Activated CD4-positive, alpha-beta T cell treated with anti-CD3 and anti-CD28 coated beads, Interleukin-2, amount 50 U/mL, for 48 hours (primary cell): ENCODE data around the gene C20orf202.
"Not testable (repeated sequence)": the region's sequence is repeated elsewhere in the genome, so short reads cannot be mapped to it uniquely, and the experiment has no call there.

Experiments
- DNase-seq, 2 experiments: peaks; one replicate each; pipeline ENCODE4 v3.0.0-alpha.2; 2020

The C20orf202 gene

GRCh38 chr20:1212023-1212422 is 8.8 kb downstream of the C20orf202 start:
- DNase-seq: no peak

GRCh38 chr20:1212607-1213396 is 9.5 kb downstream of the C20orf202 start:
- DNase-seq: peak; percentile 74 to 79

GRCh38 chr20:1214838-1215261 is 11.6 kb downstream of the C20orf202 start:
- DNase-seq: no peak

GRCh38 chr20:1215386-1216170 is 12.3 kb downstream of the C20orf202 start:
- DNase-seq: peak; percentile 74 to 79

GRCh38 chr20:1216527-1217427 is 13.5 kb downstream of the C20orf202 start:
- DNase-seq: not testable (repeated sequence)

GRCh38 chr20:1222750-1223149 is 19.5 kb downstream of the C20orf202 start:
- DNase-seq: not testable (repeated sequence)

GRCh38 chr20:1224205-1224890 is 21.1 kb downstream of the C20orf202 start:
- DNase-seq: no peak

- DNase-seq: no peak
Measured at GRCh38 chr20:1225263-1225782, 22.1 kb downstream of the C20orf202 start.

GRCh38 chr20:1225783-1226654 is 22.8 kb downstream of the C20orf202 start, which contains the start of gene RAD21L1:
Gene RAD21L1, plus strand, starts transcription at chr20:1226044. Its CDS starts 2,410 bp downstream, at chr20:1228454.
- DNase-seq: peak; percentile 77 to 80

GRCh38 chr20:1229541-1229940 is 26.3 kb downstream of the C20orf202 start:
- DNase-seq: no peak

GRCh38 chr20:1232286-1233111 is 29.2 kb downstream of the C20orf202 start:
- DNase-seq: no peak

GRCh38 chr20:1240549-1240948 is 37.3 kb downstream of the C20orf202 start:
- no peak for DNase-seq

- no peak for DNase-seq
Measured at GRCh38 chr20:1241456-1241855, 38.2 kb downstream of the C20orf202 start.

GRCh38 chr20:1242099-1242498 is 38.8 kb downstream of the C20orf202 start:
- no peak for DNase-seq

- no peak for DNase-seq
Measured at GRCh38 chr20:1242530-1242929, 39.3 kb downstream of the C20orf202 start.

- no peak for DNase-seq
Measured at GRCh38 chr20:1245578-1245977, 42.3 kb downstream of the C20orf202 start.

GRCh38 chr20:1247689-1248088 is 44.4 kb downstream of the C20orf202 start:
- no peak for DNase-seq

- DNase-seq: not testable (repeated sequence)
Measured at GRCh38 chr20:1250282-1250681, 47.0 kb downstream of the C20orf202 start.

GRCh38 chr20:1252416-1252815 is 49.2 kb downstream of the C20orf202 start:
- no peak for DNase-seq

- DNase-seq: no peak
Measured at GRCh38 chr20:1254254-1254653, 51.0 kb downstream of the C20orf202 start.
